Right cardiac atrium (tissue), 5 donors: ENCODE results near the gene TAPBPL. TPM values are rescaled to one million over a fixed set of nuclear protein-coding genes. Genes with fewer than 3 reads are reported as not detected.

Experiments
- ATAC-seq, 2 donors: fragments of 200-7000 bp; cut with Tn5 transposase; one replicate each; pipeline versions ENCODE4 v1.8.0 to v1.9.1; 2020; ENCODE audit warnings: moderate library complexity in 2 of 2, mild to moderate bottlenecking in 1 of 2
- DNase-seq, 3 donors: peaks; one replicate each; pipeline ENCODE4 v3.0.0-alpha.2; 2020
- H3K27ac ChIP-seq: one replicate; pipeline ENCODE4 v1.5.1; 2013; ENCODE audit warnings: mild to moderate bottlenecking, low read length, control low read depth, moderate library complexity
- H3K27me3 ChIP-seq: one replicate; pipeline ENCODE4 v1.6.1; 2013; ENCODE audit not compliant: control insufficient read depth, insufficient read depth
- H3K4me1 ChIP-seq: one replicate; pipeline ENCODE4 v1.6.1; 2013; ENCODE audit warnings: low read length; ENCODE audit not compliant: control insufficient read depth, insufficient read depth
- H3K4me3 ChIP-seq: one replicate; pipeline ENCODE4 v1.5.1; 2013; ENCODE audit warnings: low read length, control low read depth
- H3K9me3 ChIP-seq: one replicate; pipeline ENCODE4 v1.6.1; 2013; ENCODE audit warnings: low read length; ENCODE audit not compliant: control insufficient read depth
- WGBS: extraction: QIAGEN DNeasy Blood & Tissue Kit; methylation state at CpG from one replicate; pipeline ENCODE4 v1.1.7; 2013; 5-methylcytosine and 5-hydroxymethylcytosine counted together
- intact Hi-C, 4 donors: fragments of 100-400 bp; cut with DNase I; formaldehyde crosslinking; loops; one replicate each; pipeline versions ENCODE4 v1.11.0 to v1.14.0; 2022 to 2023
- polyA plus RNA-seq: library from polyadenylated mRNA; stranded (reverse); fragments of 200-250 nt; gene quantifications from one replicate; pipeline ENCODE4 v1.2.3, GENCODE V29; 2013
- total RNA-seq, 4 donors: library from RNA; stranded (reverse); fragmentation: NEBNext Ultra II Directional; extraction: Animal tissue kit (Norgen Biotek cat#: 25700); gene quantifications; one replicate each; pipeline ENCODE4 v1.2.1, GENCODE V29; 2021
- donor health status: healthy with polysubstance abuse.
- donor health status: DM: no; HTN: yes; CAD: no.
- donor health status: DM: no; HTN: no; CAD: no.
- donor health status: DM: no; HTN: yes; CAD: no; lungs with severe emphysema.
- donor health status: DM: yes; HTN: yes; CAD: no.

TAPBPL gene
- total and polyA plus RNA-seq, 5 donors = 14.2 to 19.5 (median 17.2) TPM

DNA sequence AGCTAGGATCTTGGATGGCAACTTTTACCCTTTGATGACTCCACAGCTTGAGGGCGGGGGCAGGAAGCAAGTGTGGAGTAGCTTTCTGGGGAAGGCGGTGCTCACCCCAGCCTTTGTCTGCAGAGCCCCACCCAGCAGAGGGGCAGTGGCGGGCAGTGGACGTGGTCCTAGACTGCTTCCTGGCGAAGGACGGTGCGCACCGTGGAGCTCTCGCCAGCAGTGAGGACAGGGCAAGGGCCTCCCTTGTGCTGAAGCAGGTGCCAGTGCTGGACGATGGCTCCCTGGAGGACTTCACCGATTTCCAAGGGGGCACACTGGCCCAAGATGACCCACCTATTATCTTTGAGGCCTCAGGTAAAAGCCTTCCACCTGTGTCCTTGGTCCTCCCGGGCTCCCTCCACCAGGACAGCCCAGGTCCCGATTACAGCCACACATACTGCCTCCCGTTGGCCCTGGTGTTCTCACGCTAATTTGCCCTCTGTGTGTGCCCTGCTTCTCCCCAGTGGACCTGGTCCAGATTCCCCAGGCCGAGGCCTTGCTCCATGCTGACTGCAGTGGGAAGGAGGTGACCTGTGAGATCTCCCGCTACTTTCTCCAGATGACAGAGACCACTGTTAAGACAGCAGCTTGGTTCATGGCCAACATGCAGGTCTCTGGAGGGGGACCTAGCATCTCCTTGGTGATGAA, 1.2 kb downstream of the TAPBPL start:
- peak overlapping the region; percentile 99 for H3K27ac ChIP-seq
- intact Hi-C loops = no loop called here
- 48% methylated on average over 17 of the region's 17 CpGs for WGBS
- peaks cover 3% of the 10 kb centered on the region for H3K4me1 ChIP-seq
- H3K27me3 ChIP-seq = no peaks in the 10 kb centered on the region
- peak overlapping the region; percentile 57 for H3K4me3 ChIP-seq
- ATAC-seq = peak; percentile 23 to 71
- peak; percentile 65 to 82 (median 75) for DNase-seq
- H3K9me3 ChIP-seq = no peaks in the 10 kb centered on the region

- ATAC-seq (no peak), DNase-seq (no peak)
- Histone ChIP-seq H3K27ac (no peak overlapping the region), H3K4me1 (peaks cover 7% of the 10 kb centered on the region), H3K4me3 (no peak overlapping the region), H3K9me3 (no peaks in the 10 kb centered on the region), H3K27me3 (no peaks in the 10 kb centered on the region)
- whole genome bisulfite sequencing = 92% methylated on average over 12 of the region's 12 CpGs
- intact Hi-C loops = no loop called here
Measured at GRCh38 chr12:6457220-6457945, 5.5 kb downstream of the TAPBPL start.

GRCh38 chr12:6458281-6459003, 6.6 kb downstream of the TAPBPL start:
- no peak for ATAC-seq
- WGBS = 93% methylated on average over 14 of the region's 14 CpGs
- Histone ChIP-seq H3K4me3 (no peak overlapping the region), H3K27me3 (no peaks in the 10 kb centered on the region), H3K27ac (no peak overlapping the region), H3K4me1 (peaks cover 4% of the 10 kb centered on the region), H3K9me3 (no peaks in the 10 kb centered on the region)
- DNase-seq = no peak
- intact Hi-C loops = no loop called here

GRCh38 chr12:6459004-6459337, 7.1 kb downstream of the TAPBPL start:
- WGBS = 97% methylated on average over 2 of the region's 2 CpGs
- ATAC-seq (no peak), DNase-seq (no peak)
- Histone ChIP-seq H3K4me1 (peaks cover 4% of the 10 kb centered on the region), H3K27ac (no peak overlapping the region), H3K9me3 (no peaks in the 10 kb centered on the region), H3K27me3 (no peaks in the 10 kb centered on the region), H3K4me3 (no peak overlapping the region)
- intact Hi-C loops = no loop called here

- H3K27me3 ChIP-seq = no peaks in the 10 kb centered on the region
- H3K4me3 ChIP-seq = no peak overlapping the region
- 73% methylated on average over 10 of the region's 10 CpGs for WGBS
- DNase-seq (no peak), ATAC-seq (peak; percentile 14 to 35)
- peaks cover 4% of the 10 kb centered on the region for H3K4me1 ChIP-seq
- no peaks in the 10 kb centered on the region for H3K9me3 ChIP-seq
- H3K27ac ChIP-seq = peak overlapping the region; percentile 48
- intact Hi-C loops = loop anchor here in 3 of 4 donors (5.0 to 10.0 kb wide), 2 partner anchors 34 to 136 kb away; no protein-coding TSS in a partner anchor
Measured at GRCh38 chr12:6460751-6461371, 9.0 kb downstream of the TAPBPL start.

- WGBS = 64% methylated on average over 15 of the region's 15 CpGs
- H3K27me3 ChIP-seq = no peaks in the 10 kb centered on the region
- intact Hi-C loops = loop anchor here in 3 of 4 donors (5.0 to 10.0 kb wide), 2 partner anchors 34 to 137 kb away; no protein-coding TSS in a partner anchor
- no peak overlapping the region for H3K4me3 ChIP-seq
- no peaks in the 10 kb centered on the region for H3K9me3 ChIP-seq
- DNase-seq = peak in 1 of 3 donors; percentile 69
- peak overlapping the region; percentile 48 for H3K27ac ChIP-seq
- H3K4me1 ChIP-seq = peaks cover 4% of the 10 kb centered on the region
- ATAC-seq = peak in 1 of 2 donors; percentile 15
Measured at GRCh38 chr12:6461401-6462233, 9.8 kb downstream of the TAPBPL start.

GRCh38 chr12:6462234-6462995, 10.6 kb downstream of the TAPBPL start:
- Histone ChIP-seq H3K9me3 (no peaks in the 10 kb centered on the region), H3K27ac (peak overlapping the region; percentile 3), H3K27me3 (no peaks in the 10 kb centered on the region), H3K4me3 (no peak overlapping the region), H3K4me1 (peaks cover 4% of the 10 kb centered on the region)
- intact Hi-C loops = loop anchor here in 3 of 4 donors (5.0 to 10.0 kb wide), 2 partner anchors 35 to 138 kb away; no protein-coding TSS in a partner anchor
- no peak for DNase-seq
- ATAC-seq = no peak
- WGBS = 83% methylated on average over 14 of the region's 14 CpGs

- no peak overlapping the region for H3K27ac ChIP-seq
- DNase-seq (no peak), ATAC-seq (peak in 1 of 2 donors; percentile 15)
- no peaks in the 10 kb centered on the region for H3K27me3 ChIP-seq
- H3K4me1 ChIP-seq = peaks cover 4% of the 10 kb centered on the region
- H3K9me3 ChIP-seq = no peaks in the 10 kb centered on the region
- WGBS = 58% methylated on average over 7 of the region's 7 CpGs
- intact Hi-C loops = loop anchor here in 3 of 4 donors (5.0 to 10.0 kb wide), 2 partner anchors 36 to 138 kb away; no protein-coding TSS in a partner anchor
- no peak overlapping the region for H3K4me3 ChIP-seq
Measured at GRCh38 chr12:6463216-6463615, 11.4 kb downstream of the TAPBPL start.

- Histone ChIP-seq H3K27me3 (no peaks in the 10 kb centered on the region), H3K4me1 (peaks cover 4% of the 10 kb centered on the region), H3K9me3 (no peaks in the 10 kb centered on the region), H3K4me3 (no peak overlapping the region), H3K27ac (no peak overlapping the region)
- 88% methylated on average over 6 of the region's 6 CpGs for WGBS
- intact Hi-C loops = loop anchor here in 3 of 4 donors (2.0 to 10.0 kb wide), 3 partner anchors 37 to 139 kb away; no protein-coding TSS in a partner anchor
- ATAC-seq = no peak
- DNase-seq = no peak
Measured at GRCh38 chr12:6463858-6464257, 12.0 kb downstream of the TAPBPL start.
